HG03060 (cell line): Measurements from ENCODE around the gene NKAIN2.
"Not testable (repeated sequence)": the region's sequence is repeated elsewhere in the genome, so short reads cannot be mapped to it uniquely, and the experiment has no call there.

Source experiments
- ATAC-seq: cut with Tn5 transposase; IDR thresholded peaks from one replicate; pipeline ENCODE4 v1.9.1; 2021; ENCODE audit warnings: low read depth, moderate number of reproducible peaks; ENCODE audit not compliant: unreplicated experiment

Gene NKAIN2

DNA sequence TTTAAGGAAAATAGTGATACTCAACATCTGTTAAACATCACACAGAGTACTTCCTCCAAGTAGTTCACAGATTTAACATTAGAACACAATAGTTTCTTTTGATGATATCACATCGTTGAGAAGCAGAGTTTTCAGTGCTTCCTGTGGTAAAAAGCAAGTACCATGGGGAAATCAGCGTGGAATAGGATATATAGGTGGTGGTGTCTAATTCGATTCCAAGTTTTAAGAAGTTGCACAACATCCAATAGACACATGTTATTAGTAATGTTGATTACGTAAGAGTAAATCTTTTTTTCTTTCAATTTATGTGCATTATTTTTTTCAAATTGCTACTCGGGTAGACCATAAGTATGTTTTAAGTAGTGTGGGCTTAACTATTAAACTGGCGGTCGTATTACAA is 360.7 kb downstream of the NKAIN2 start:
- no peak for ATAC-seq

DNA sequence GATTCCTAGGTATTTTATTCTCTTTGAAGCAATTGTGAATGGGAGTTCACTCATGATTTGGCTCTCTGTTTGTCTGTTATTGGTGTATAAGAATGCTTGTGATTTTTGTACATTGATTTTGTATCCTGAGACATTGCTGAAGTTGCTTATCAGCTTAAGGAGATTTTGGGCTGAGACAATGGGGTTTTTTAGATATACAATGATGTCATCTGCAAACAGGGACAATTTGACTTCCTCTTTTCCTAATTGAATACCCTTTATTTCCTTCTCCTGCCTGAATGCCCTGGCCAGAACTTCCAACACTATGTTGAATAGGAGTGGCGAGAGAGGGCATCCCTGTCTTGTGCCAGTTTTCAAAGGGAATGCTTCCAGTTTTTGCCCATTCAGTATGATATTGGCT is 363.6 kb downstream of the NKAIN2 start:
- not testable (repeated sequence) for ATAC-seq

DNA sequence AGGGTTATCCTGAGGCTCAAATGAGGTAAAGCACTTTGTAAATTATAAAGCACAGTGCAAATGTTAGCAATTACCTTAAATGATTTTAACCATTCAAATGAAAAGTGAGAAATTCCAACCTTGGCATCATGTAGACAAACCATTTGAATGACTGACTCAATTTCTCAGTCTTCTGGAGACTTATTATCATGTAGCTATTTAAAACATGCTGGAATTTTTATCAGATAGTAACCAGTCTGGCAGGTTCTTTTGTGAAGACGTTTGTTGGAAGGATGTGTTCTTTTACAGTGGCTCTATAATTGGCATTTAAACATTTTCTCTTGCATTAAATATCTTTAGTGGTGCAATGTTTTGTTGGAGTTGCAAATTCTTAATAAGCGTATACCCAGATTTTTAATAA is 386.6 kb downstream of the NKAIN2 start:
- ATAC-seq = no peak

DNA sequence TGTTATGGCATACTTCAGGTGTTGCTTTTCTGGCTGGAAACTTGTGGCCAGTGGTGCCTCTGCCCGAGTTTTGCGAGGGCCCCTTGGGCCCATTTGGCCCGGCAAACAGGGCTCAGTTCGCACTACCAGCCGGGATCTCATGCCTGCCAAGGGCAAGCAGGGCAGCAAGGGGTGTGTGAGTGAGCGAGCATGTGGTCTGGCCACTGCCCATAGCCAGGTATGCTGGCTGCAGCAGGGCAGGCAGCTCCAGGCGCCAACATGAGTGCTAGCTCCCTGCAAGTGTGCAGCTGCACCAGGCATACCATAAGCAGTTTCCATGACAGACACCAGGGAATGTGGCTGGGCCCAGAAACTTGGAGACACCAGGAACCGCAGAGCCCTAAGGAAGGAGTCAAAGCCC is 389.5 kb downstream of the NKAIN2 start:
- no peak for ATAC-seq

GRCh38 chr6:124197148-124197547 is 393.5 kb downstream of the NKAIN2 start:
- ATAC-seq = no peak

GRCh38 chr6:124199286-124199685 is 395.6 kb downstream of the NKAIN2 start:
- ATAC-seq = no peak

GRCh38 chr6:124200661-124201060 is 397.0 kb downstream of the NKAIN2 start:
- ATAC-seq = no peak

- no peak for ATAC-seq
These were observed 399.6 kb downstream of the NKAIN2 start for GRCh38 chr6:124203101-124203811.

DNA sequence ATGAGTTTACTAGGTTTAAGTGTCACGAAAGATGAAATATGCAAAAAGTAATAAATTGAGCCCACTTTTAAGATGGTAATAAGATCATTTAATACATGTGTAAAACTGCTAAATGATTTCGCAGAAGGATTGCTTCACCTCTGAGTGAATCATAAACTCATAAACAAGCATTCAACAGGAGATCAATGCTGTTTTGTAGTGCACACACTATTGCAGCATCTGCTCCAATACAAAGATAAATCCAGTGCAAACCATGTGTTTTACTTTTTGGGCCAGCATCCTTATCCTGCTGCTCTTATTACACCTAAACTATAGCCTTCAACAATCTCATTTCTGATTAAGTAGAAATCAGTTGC is 400.1 kb downstream of the NKAIN2 start:
- ATAC-seq = no peak

GRCh38 chr6:124205921-124206320 is 402.3 kb downstream of the NKAIN2 start:
- ATAC-seq = no peak

DNA sequence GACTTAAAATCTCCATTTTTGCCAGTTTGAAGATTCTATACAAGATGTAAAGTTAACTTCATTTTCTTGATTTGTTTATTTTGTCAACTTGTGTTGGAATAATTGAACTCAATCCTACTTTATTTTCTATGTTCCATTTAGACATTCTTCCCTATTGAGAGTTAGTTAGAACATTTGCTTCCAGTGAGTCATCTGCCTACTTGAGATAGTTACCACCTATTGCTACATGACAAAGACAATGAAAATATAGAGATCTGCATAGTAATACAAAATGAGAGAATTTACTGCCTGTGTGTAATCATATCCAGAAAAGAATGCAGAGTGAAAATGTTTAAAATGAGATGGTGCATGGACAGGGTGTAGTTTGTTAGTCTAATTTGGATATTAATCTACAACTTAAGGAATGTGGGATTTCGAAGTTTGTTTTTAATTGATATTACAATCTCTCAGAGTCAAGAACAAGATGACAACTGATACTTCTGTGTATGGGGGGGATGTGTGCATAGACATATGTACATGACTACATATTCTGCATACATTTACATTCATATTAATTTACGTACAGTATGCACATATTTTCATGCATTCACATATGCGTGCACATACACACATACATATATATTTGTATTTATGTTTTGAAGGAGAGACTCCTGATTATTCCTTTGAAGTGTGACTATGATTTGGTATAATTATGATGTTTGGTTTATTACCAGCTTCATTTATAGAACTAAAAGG is 420.1 kb downstream of the NKAIN2 start:
- ATAC-seq = no peak

- no peak for ATAC-seq
These were observed 422.7 kb downstream of the NKAIN2 start for GRCh38 chr6:124226396-124226795.

DNA sequence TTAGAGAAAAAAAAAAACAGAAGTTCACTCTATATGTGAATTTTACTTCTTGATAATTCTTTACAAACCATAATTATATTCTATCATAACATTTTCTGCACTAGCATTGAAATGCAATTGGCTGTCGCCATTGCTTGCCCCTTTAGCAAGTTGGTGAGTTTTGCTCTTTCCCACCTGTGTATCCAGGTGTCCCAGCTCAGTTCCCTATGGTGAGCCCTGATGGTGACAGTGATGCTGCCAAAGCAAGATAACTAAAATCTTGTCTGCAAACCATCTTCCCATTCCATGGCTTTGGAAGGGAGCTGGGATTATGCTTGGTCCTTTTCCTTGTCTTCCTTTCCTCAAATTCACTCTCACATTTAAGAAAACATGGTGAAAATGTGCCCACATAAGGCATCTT is 429.6 kb downstream of the NKAIN2 start:
- no peak for ATAC-seq

DNA sequence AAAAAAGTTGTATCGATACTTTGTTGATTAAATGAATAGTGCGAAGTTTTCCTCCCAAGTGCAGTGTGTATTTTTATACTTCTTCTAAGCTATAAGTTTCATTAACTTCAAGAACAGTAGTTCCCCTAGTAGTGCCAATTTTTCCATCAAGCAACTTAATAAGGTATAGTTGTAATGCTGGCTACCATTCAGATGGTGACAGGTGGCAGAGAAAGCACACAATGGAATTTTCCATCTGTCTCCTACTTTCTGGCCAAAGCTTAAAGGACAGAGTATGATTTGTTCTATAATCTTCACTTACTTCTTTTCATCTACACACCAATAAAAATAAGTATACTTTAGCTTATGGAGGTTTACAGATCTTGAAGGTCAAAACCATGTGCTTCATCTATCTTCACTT is 431.1 kb downstream of the NKAIN2 start:
- no peak for ATAC-seq

GRCh38 chr6:124237911-124238310 is 434.2 kb downstream of the NKAIN2 start:
- ATAC-seq = no peak

GRCh38 chr6:124238408-124238807 is 434.7 kb downstream of the NKAIN2 start:
- ATAC-seq = not testable (repeated sequence)

- ATAC-seq = no peak
These were observed 451.4 kb downstream of the NKAIN2 start for GRCh38 chr6:124254941-124255685.

DNA sequence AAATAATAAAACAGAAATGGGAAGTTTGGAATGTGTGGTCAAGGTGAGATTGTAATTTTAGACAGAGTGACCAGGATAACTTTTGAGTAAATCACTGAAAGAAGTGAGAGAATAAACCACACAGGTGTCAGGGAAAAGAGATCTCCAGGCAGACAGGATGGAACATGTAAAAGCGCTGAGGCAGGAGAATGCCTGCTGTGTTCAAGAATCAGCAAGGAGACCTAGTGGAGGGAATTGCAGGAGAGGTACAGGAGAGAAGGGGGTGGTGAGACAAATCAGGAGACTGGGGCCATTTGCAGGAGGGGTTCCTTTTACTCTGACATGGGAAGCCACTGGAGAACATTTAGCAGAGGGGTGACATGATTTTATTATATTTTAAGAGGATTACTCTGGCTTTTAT is 456.7 kb downstream of the NKAIN2 start:
- ATAC-seq = no peak

DNA sequence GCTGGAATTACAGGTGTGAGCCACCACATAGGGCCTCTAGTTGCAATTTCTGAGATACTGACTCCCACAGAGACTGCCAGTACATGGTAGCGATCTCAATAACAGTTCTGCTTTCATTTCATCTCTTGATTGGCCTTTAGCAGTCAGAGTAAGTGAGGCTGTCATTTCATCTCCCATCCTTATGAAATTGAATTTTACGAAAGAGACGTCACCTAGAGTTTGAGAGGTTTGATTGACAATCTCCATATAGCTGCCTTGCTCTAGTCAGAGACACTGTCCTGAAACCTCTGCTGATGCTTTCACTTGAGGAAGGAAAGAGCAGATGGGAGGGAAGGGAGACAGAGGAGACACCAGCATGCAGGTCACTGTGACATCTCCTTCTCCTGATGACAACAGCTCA is 466.1 kb downstream of the NKAIN2 start:
- ATAC-seq = no peak

DNA sequence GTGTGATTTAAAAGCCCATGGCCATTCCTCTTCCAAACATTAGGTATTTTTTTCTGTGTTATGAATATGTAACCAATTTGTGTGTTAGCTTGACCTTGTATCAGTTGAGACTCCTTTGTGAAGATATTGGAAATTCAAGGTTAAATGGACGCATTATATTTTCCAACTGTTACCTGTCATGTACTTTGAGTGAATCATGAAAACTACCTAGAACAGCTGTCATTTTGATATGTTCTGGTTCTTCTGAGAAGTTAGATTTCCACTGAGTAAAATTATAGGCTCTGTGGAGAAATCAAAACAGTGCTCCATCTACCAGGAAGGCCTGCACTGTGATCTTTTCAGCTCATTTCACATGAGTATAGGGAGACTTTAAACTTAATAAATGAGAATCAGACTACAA is 470.0 kb downstream of the NKAIN2 start:
- ATAC-seq = no peak

DNA sequence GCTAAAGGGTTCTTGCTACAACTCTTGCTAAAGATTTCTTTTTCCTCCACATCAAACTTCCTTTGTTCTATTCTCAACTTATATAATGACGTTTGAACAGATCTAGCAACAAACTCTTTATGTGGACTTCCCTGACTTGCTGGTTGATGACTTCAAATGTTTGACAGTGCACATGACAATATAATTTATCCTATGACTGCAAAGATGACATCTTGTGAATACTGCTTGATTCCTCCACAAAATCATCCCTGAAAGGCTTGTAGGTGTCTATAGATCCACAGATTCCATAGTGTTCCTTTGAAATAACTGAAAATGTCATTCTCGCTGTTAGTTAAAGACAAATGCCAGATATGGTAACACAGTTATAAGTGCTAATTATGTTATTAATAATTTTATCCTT is 478.9 kb downstream of the NKAIN2 start:
- no peak for ATAC-seq

GRCh38 chr6:124283486-124283885 is 479.8 kb downstream of the NKAIN2 start:
- ATAC-seq = no peak
